Stomach smooth muscle (tissue), 2 donors: ENCODE measurements around the gene DR1.

Source experiments
- H3K27ac ChIP-seq: one replicate; pipeline ENCODE4 v1.7.0; 2013; ENCODE audit warnings: mild to moderate bottlenecking, low read length, inconsistent platforms
- H3K27me3 ChIP-seq, 2 donors: one replicate each; pipeline ENCODE4 v1.7.0; 2013; ENCODE audit warnings: low read length in 2 of 2; ENCODE audit not compliant: insufficient read depth in 2 of 2, control insufficient read depth in 1 of 2
- H3K36me3 ChIP-seq, 2 donors: one replicate each; pipeline ENCODE4 v1.7.0; 2013; ENCODE audit warnings: low read length in 2 of 2; ENCODE audit not compliant: control insufficient read depth in 2 of 2, insufficient read depth in 2 of 2
- H3K4me1 ChIP-seq: one replicate; pipeline ENCODE4 v1.7.0; 2013; ENCODE audit warnings: low read length; ENCODE audit not compliant: control insufficient read depth, insufficient read depth
- H3K4me3 ChIP-seq, 2 donors: one replicate each; pipeline ENCODE4 v1.7.0; 2013; ENCODE audit warnings: low read length in 2 of 2
- H3K9ac ChIP-seq, 2 donors: one replicate each; pipeline ENCODE4 v1.7.0; 2013; ENCODE audit warnings: low read length in 2 of 2, mild to moderate bottlenecking in 1 of 2
- H3K9me3 ChIP-seq, 2 donors: one replicate each; pipeline ENCODE4 v1.7.0; 2013; ENCODE audit warnings: low read length in 2 of 2; ENCODE audit not compliant: control insufficient read depth in 2 of 2
- donor health status: healthy.
- donor health status: Pancreatic carcinoma.

DR1 gene

DNA sequence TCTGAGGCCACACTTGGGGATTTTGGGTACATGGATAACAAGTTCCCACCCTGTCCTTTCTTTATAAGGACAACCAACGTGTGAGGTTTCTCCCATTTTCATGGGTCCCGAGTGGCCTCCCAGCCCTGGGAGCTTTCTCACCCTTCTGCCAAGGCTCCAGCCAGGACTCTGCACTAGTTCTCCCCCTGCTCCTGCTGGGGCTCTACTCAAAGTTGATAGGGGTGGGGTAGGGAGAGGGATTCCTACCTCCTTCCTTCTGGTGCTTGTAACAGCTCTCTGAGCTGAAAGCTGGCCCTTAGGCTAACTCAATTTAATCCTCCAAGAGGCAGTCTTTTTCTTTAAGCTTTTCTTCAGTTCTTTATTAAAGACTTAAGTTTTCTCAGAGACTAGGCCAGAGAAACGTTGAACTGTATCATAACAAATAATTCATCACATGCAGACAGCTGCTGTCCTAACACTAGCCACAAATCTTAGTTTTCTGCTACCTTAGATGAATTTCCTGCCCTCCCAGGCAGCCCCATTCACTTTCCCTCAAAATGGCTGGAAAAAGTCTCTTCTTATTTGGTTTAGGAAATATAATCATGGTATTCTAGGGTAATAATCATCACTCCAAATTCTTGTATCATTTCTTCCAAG, 22.4 kb upstream of the DR1 start:
- Histone ChIP-seq H3K27ac (no peak overlapping the region), H3K36me3 (no peaks in the 10 kb centered on the region), H3K4me3 (no peak overlapping the region), H3K9me3 (no peaks in the 10 kb centered on the region), H3K27me3 (no peaks in the 10 kb centered on the region), H3K4me1 (no peaks in the 10 kb centered on the region), H3K9ac (no peak overlapping the region)

DNA sequence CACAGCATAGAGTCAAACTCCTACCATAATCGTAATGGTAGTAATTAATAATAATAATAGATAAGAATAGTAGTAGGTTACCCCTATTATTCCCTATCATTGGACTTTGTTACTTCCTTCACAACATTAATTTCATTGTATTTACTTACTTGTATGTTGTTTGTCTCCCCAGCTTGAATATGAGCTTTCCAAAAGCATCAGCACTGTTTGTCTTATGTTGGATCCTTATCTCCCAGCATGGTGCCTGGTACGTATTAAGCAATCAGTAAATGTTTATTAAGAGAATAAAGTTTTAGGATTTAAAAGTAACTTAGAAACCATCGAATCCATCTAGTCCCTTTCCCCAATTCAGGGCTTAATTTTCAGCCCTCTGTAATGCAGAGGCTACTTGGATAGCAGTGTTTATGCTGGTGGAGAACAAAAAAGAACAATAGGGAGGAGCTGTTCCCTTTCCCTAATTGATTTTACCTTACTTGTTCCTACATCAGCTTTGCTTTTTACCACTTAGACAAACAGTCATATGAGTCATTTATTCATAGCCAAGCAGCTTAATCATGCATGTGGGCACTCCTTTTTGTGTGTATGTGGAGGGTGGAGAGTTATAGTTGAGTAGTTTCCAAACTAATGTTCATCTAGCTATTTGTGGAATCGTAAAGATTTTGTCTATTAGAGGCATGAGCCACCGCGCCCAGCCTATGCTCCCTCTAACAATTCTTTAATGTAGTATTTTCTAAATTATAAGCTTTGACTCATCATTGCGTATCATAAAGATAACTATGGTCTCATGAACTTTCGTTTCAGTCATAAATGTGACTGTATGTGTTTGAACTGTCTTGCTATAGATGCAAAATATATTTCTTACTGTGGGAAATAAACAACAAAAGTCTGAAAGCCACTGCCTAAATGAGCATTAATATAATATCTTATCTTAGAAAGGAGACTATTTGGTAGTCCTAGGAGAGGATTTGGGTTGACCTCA, 20.9 kb upstream of the DR1 start:
- Histone ChIP-seq H3K9ac (no peak overlapping the region), H3K27me3 (no peaks in the 10 kb centered on the region), H3K36me3 (no peaks in the 10 kb centered on the region), H3K4me1 (no peaks in the 10 kb centered on the region), H3K27ac (no peak overlapping the region), H3K9me3 (no peaks in the 10 kb centered on the region), H3K4me3 (no peak overlapping the region)

DNA sequence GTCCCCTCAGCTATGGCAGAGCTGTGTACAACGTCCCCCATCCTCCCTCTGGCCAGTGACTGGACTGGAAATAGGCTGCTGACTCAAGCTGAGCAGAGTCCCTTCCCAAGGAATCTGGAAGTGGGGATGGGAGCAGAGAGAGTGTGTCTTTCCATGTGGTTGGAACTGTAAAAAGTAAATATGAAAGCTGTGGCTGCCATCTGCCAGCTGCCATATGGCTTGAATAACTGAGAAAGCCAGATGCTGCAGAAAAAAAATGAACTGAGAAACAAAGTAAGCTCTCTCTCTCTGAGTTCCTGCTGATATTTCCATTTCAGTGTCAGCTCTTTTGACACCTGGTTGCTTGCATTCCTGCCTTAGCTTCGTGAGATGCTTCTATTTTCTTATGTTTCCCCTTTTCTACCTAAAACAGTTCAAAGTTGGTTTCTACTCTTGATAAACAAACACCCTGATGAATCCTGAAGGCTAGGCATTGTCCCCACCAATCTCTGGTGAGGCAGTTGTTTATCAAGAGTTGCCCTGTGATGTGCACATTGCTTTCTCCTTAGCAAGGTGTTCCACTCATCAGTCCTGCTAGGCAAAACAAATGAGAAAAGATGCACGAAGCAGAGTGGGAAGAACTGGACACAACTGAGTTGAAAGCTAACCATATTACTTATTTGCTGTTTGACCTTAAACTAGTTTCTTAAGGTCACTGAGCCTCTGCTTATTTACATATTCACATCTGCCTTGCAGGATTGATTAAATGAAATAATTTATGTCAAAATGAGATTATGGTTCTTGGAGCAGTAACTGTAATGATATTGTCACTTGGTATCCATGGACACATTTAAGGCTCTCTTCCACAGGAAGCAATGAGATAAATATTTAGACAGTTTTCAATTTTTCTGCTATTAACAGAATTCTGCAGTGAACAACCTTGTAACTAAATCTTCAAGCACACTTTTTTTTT, 16.6 kb upstream of the DR1 start:
- H3K36me3 ChIP-seq: no peaks in the 10 kb centered on the region
- H3K4me3 ChIP-seq: no peak overlapping the region
- no peak overlapping the region for H3K9ac ChIP-seq
- H3K27ac ChIP-seq: no peak overlapping the region
- no peaks in the 10 kb centered on the region for H3K27me3 ChIP-seq
- H3K4me1 ChIP-seq: no peaks in the 10 kb centered on the region
- no peaks in the 10 kb centered on the region for H3K9me3 ChIP-seq

DNA sequence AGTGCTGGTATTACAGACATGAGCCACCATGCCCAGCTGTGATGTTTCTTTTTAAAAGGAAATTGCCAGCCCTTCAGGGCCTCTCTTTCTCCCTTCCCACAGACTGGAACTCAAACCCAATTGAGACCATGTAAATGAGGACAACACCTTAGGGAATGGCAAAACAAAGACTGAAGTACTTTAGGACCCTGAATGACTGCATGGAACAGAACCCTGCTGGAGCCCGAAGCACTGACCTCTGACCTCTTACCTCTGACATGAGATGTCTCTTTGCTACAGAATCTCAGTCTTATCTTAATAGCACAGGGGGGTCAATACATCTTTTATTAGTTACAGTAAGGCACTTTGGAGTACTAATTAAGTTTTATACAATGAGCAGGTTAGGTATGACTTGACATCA, 15.5 kb upstream of the DR1 start:
- Histone ChIP-seq H3K9me3 (no peaks in the 10 kb centered on the region), H3K36me3 (no peaks in the 10 kb centered on the region), H3K9ac (no peak overlapping the region), H3K27me3 (no peaks in the 10 kb centered on the region), H3K4me1 (no peaks in the 10 kb centered on the region), H3K27ac (no peak overlapping the region), H3K4me3 (no peak overlapping the region)

DNA sequence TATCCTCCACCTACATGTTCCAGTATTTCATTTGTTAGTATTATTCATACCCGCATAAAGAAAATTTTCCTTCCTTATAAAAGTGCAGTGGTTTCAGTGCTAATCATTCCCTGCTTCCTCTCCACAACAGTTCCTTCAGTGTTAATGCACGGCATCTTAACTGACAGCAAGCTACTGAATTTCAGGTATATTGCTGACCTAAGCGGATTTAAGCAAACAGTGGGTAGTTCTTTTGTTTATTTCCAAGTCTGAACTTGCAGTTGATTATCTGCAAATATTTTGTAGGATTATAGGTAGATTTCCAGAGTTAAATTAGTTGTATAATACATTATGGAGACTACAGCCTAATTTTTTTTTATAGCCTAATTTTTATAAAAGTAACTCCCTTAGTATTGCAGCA, 15.1 kb upstream of the DR1 start:
- H3K27me3 ChIP-seq: no peaks in the 10 kb centered on the region

DNA sequence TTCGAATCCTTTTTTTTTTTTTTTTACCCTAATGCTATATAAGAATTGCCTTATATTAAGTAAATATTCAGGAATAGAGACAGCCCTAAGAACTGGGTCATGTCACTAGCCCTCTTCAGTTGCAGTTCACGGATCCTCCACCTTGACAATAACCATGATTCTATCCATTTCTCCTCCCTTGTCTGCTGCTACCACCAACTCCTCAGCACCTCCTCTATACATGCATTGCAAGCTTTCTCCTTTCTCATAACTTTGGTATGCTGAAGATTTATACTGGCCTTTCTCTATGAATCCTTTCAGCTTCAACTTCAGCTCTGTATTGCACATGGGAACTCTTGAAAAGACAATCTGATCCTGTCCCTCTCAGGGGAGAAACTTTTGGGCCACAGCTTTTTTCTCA, 14.3 kb upstream of the DR1 start:
- Histone ChIP-seq H3K4me1 (no peaks in the 10 kb centered on the region), H3K9me3 (no peaks in the 10 kb centered on the region), H3K27ac (no peak overlapping the region), H3K36me3 (no peaks in the 10 kb centered on the region), H3K9ac (no peak overlapping the region), H3K4me3 (no peak overlapping the region), H3K27me3 (no peaks in the 10 kb centered on the region)

More for the DNA sequence above, 15.1 kb upstream of the DR1 start:
- H3K9me3 ChIP-seq: no peaks in the 10 kb centered on the region
- no peaks in the 10 kb centered on the region for H3K4me1 ChIP-seq
- no peak overlapping the region for H3K27ac ChIP-seq
- no peak overlapping the region for H3K9ac ChIP-seq
- no peaks in the 10 kb centered on the region for H3K36me3 ChIP-seq
- H3K4me3 ChIP-seq: no peak overlapping the region

DNA sequence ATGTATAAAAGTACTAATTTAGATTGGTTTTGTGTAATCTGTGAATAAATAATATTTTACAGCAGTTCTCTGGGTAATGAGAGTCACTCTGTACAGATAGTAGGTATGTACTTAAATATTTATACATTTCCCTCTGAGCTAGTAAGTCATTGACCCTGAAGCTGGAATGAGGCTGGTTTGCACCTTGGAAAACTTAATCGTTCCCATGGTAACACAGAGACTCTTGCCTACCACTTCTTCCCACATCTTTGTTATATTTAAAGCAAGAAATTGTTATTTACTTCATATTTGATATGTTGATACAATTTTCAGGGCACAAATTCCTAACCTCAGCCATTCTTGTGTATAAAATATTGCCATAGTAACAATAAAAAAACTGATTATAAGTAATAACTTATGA, 13.3 kb upstream of the DR1 start:
- Histone ChIP-seq H3K9ac (no peak overlapping the region), H3K36me3 (no peaks in the 10 kb centered on the region), H3K4me3 (no peak overlapping the region), H3K27me3 (no peaks in the 10 kb centered on the region), H3K9me3 (no peaks in the 10 kb centered on the region), H3K27ac (no peak overlapping the region), H3K4me1 (no peaks in the 10 kb centered on the region)

DNA sequence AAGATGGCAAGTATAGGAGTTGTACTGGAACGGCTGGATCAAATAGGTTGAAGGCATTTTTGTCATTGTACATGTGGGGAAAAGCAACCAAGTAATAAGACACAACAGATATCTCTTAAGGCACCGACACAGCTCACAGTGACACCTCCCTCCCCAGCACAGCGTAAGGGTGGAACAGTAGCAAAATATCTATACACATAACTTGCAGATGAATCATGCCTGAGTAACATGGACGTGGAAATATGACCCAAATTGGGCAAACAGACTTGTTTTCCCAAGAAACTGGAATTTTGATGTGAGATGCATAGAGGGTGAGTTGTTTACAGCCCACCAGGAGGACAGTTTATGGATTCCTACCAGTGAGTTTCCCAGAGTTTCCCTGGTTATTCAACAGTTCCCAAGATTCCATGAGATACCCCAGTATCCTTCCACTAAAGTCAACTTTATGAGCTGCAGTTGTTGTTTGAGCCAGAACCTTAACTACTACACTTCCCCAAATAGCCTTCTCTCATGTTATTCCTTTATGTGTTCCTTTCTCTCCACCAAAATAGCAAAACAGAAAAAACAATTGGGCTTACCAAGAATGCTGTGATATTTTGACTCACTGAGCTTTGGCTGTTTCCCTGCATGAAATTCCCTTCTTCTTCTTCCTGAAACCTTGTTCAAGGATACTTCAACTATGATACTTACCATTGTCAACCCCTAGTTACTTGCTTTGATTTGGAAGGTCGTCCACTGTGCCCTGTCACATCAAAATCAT, 7.1 kb upstream of the DR1 start:
- Histone ChIP-seq H3K27ac (no peak overlapping the region), H3K36me3 (peaks cover 9 to 12% of the 10 kb centered on the region in 2 donors), H3K9me3 (no peaks in the 10 kb centered on the region), H3K4me3 (no peak overlapping the region), H3K27me3 (no peaks in the 10 kb centered on the region), H3K4me1 (peaks cover 5% of the 10 kb centered on the region), H3K9ac (no peak overlapping the region)

DNA sequence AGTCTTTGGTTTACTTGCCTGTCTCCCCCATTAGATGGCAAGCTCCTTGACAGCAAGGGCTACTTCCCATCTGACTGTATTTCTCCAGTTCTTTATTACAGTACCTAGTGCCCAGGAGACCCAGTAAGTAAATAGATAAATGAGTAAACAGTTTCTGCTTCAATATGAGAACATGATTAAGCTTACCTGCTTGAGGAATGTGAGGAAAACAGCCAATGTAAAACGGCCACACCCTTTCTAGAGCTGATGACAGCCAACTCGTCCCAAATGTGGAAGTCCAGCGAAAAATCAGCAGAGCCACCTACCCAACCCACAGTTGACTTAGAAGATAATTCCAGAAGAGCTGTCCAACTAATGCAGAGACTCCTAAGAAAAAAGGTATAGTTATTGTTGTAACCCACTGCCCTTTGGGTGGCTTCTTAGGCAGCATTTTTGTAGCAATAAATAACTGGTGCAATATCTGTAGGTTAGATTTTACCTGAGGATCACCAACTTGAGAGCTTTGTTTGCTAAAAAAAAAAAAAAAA, 6.5 kb upstream of the DR1 start:
- Histone ChIP-seq H3K9me3 (no peaks in the 10 kb centered on the region), H3K36me3 (peaks cover 9 to 12% of the 10 kb centered on the region in 2 donors), H3K27ac (no peak overlapping the region), H3K4me3 (no peak overlapping the region), H3K4me1 (peaks cover 5% of the 10 kb centered on the region), H3K9ac (no peak overlapping the region), H3K27me3 (no peaks in the 10 kb centered on the region)

DNA sequence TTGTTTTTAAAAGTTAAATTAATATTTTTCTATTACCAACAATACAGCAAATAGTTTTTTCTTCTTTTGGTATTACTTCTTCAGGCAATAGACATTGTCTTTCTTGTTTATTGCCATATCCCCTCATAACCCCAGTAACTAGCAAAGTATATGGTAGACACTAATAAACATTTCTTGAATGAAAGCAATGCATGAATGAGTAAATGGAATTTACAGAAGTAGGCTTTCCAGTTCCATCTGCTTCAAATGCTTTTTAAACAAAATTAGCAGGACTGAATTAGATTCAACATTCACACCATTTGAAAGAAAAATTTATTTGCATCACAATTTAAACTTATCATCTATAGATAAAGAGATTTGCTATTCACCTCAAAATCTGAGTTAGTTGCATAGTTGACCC, 5.6 kb upstream of the DR1 start:
- Histone ChIP-seq H3K9me3 (no peaks in the 10 kb centered on the region), H3K4me1 (peaks cover 5% of the 10 kb centered on the region), H3K27me3 (no peaks in the 10 kb centered on the region), H3K4me3 (no peak overlapping the region), H3K36me3 (peaks cover 9 to 12% of the 10 kb centered on the region in 2 donors), H3K9ac (no peak overlapping the region), H3K27ac (no peak overlapping the region)
